ENCODE measurements around the gene BCL6. TPM values are rescaled to one million over a fixed set of nuclear protein-coding genes. Genes with fewer than 3 reads are reported as not detected.

Gene BCL6
- polyA plus RNA-seq (2013, experiment 1 of 2; ENCODE audit: insufficient read length): 34.2 TPM
- 35.3 TPM for polyA plus RNA-seq (2013, experiment 2 of 2; ENCODE audit: insufficient read length)

- peak; percentile 99 for DNase-seq
These were observed at the start of gene BCL6 for GRCh38 chr3:187745201-187746058. TSS of gene BCL6 (minus strand) at chr3:187745468. CDS start at chr3:187733693, 11,775 bp downstream.

GRCh38 chr3:187794731-187795130 is 49.5 kb upstream of the BCL6 start:
- DNase-seq: no peak

GRCh38 chr3:187793618-187794017 is 48.4 kb upstream of the BCL6 start:
- no peak for DNase-seq

- DNase-seq: no peak
These were observed 47.3 kb upstream of the BCL6 start for GRCh38 chr3:187792521-187792920.

GRCh38 chr3:187789872-187790271 is 44.6 kb upstream of the BCL6 start:
- DNase-seq: no peak

GRCh38 chr3:187788984-187789857 is 44.0 kb upstream of the BCL6 start:
- no peak for DNase-seq

GRCh38 chr3:187783098-187783497 is 37.8 kb upstream of the BCL6 start:
- peak; percentile 92 for DNase-seq

- no peak for DNase-seq
These were observed 36.7 kb upstream of the BCL6 start for GRCh38 chr3:187782006-187782405.

- no peak for DNase-seq
These were observed 35.7 kb upstream of the BCL6 start for GRCh38 chr3:187781001-187781400.

GRCh38 chr3:187778726-187779125 is 33.5 kb upstream of the BCL6 start:
- no peak for DNase-seq

- peak; percentile 18 for DNase-seq
These were observed 32.2 kb upstream of the BCL6 start for GRCh38 chr3:187777331-187777941.

GRCh38 chr3:187775549-187775948 is 30.3 kb upstream of the BCL6 start:
- DNase-seq: no peak

GRCh38 chr3:187774185-187774789 is 29.0 kb upstream of the BCL6 start:
- DNase-seq: no peak

GRCh38 chr3:187773233-187774184 is 28.2 kb upstream of the BCL6 start:
- DNase-seq: no peak

- no peak for DNase-seq
These were observed 25.0 kb upstream of the BCL6 start for GRCh38 chr3:187770224-187770623.

- no peak for DNase-seq
These were observed 24.5 kb upstream of the BCL6 start for GRCh38 chr3:187769771-187770170.

- peak; percentile 96 for DNase-seq
These were observed 22.2 kb upstream of the BCL6 start for GRCh38 chr3:187767266-187768012.

GRCh38 chr3:187765342-187765741 is 20.1 kb upstream of the BCL6 start:
- peak; percentile 77 for DNase-seq

- no peak for DNase-seq
These were observed 18.8 kb upstream of the BCL6 start for GRCh38 chr3:187763850-187764648.

GRCh38 chr3:187762792-187763191 is 17.5 kb upstream of the BCL6 start:
- no peak for DNase-seq
